WERI-Rb-1 (cell line): ENCODE results near the gene CLASP2.

Source experiments
- DNase-seq: peaks from one replicate; pipeline ENCODE4 v3.0.0-alpha.2; 2020
- H3K27ac ChIP-seq: fragments of 250-450 bp; sonication (Bioruptor Pico); 2 replicates; pipeline ENCODE4 v1.5.1; 2020; ENCODE audit warnings: mild to moderate bottlenecking, moderate library complexity
- H3K27me3 ChIP-seq: fragments of 250-450 bp; sonication (Bioruptor Pico); 2 replicates; pipeline ENCODE4 v1.5.1; 2021; ENCODE audit warnings: mild to moderate bottlenecking, low read depth, moderate library complexity; ENCODE audit not compliant: insufficient read depth, severe bottlenecking
- H3K36me3 ChIP-seq: fragments of 250-450 bp; sonication (Bioruptor Pico); 2 replicates; pipeline ENCODE4 v1.5.1; 2020; ENCODE audit warnings: mild to moderate bottlenecking, moderate library complexity
- H3K4me3 ChIP-seq: 2 replicates; pipeline ENCODE4 v1.5.1; 2011; ENCODE audit warnings: low read depth, mild to moderate bottlenecking, control low read depth, low read length
- H3K9me3 ChIP-seq: fragments of 250-450 bp; sonication (Bioruptor Pico); 2 replicates; pipeline ENCODE4 v1.5.1; 2021; ENCODE audit warnings: mild to moderate bottlenecking, moderate library complexity; ENCODE audit not compliant: severe bottlenecking
- CTCF ChIP-seq: IDR thresholded peaks from 2 replicates; pipeline ENCODE4 v1.5.1; 2011; ENCODE audit warnings: low read depth, mild to moderate bottlenecking, control low read depth, inconsistent platforms, low read length

Gene CLASP2

GRCh38 chr3:33648793-33649192 lies 69.3 kb downstream of the CLASP2 start:
- H3K36me3 ChIP-seq, result no peaks in the 10 kb centered on the region
- no peak for TF ChIP-seq CTCF
- no peak for DNase-seq
- H3K27ac ChIP-seq, result no peak overlapping the region
- no peaks in the 10 kb centered on the region for H3K27me3 ChIP-seq
- H3K9me3 ChIP-seq, result no peaks in the 10 kb centered on the region
- no peak overlapping the region for H3K4me3 ChIP-seq

GRCh38 chr3:33646406-33646805 lies 71.6 kb downstream of the CLASP2 start:
- TF ChIP-seq CTCF, result no peak
- DNase-seq, result no peak
- Histone ChIP-seq H3K4me3 (no peak overlapping the region), H3K27me3 (no peaks in the 10 kb centered on the region), H3K36me3 (no peaks in the 10 kb centered on the region), H3K27ac (no peak overlapping the region), H3K9me3 (no peaks in the 10 kb centered on the region)

- TF ChIP-seq CTCF, result no peak
- H3K4me3 ChIP-seq, result no peak overlapping the region
- H3K36me3 ChIP-seq, result no peaks in the 10 kb centered on the region
- H3K9me3 ChIP-seq, result no peaks in the 10 kb centered on the region
- H3K27me3 ChIP-seq, result no peaks in the 10 kb centered on the region
- no peak for DNase-seq
- H3K27ac ChIP-seq, result no peak overlapping the region
These were observed 72.9 kb downstream of the CLASP2 start for GRCh38 chr3:33645060-33645647.

GRCh38 chr3:33644582-33644981 lies 73.5 kb downstream of the CLASP2 start:
- H3K9me3 ChIP-seq, result no peaks in the 10 kb centered on the region
- no peaks in the 10 kb centered on the region; the same call in 1 of the 2 replicates for H3K36me3 ChIP-seq
- no peak for TF ChIP-seq CTCF
- no peak overlapping the region for H3K4me3 ChIP-seq
- H3K27ac ChIP-seq, result no peak overlapping the region
- H3K27me3 ChIP-seq, result no peaks in the 10 kb centered on the region
- DNase-seq, result no peak

- TF ChIP-seq CTCF, result no peak
These were observed 75.2 kb downstream of the CLASP2 start for GRCh38 chr3:33642806-33643205.

GRCh38 chr3:33639889-33640288 lies 78.2 kb downstream of the CLASP2 start:
- DNase-seq, result no peak
- H3K36me3 ChIP-seq, result no peaks in the 10 kb centered on the region; the same call in 1 of the 2 replicates
- TF ChIP-seq CTCF, result no peak
- H3K27me3 ChIP-seq, result no peaks in the 10 kb centered on the region
- no peaks in the 10 kb centered on the region for H3K9me3 ChIP-seq
- no peak overlapping the region for H3K4me3 ChIP-seq
- no peak overlapping the region for H3K27ac ChIP-seq

More at GRCh38 chr3:33642806-33643205, 75.2 kb downstream of the CLASP2 start:
- no peaks in the 10 kb centered on the region for H3K9me3 ChIP-seq
- H3K36me3 ChIP-seq, result no peaks in the 10 kb centered on the region; the same call in 1 of the 2 replicates
- H3K27ac ChIP-seq, result no peak overlapping the region
- no peak for DNase-seq
- no peak overlapping the region for H3K4me3 ChIP-seq
- H3K27me3 ChIP-seq, result no peaks in the 10 kb centered on the region
